ENCODE results near the gene TENT5C. TPM values are rescaled to one million over a fixed set of nuclear protein-coding genes. Genes with fewer than 3 reads are reported as not detected.
A peak's percentile ranks its signal among the peaks of the same experiment; 100 is the strongest.

TENT5C gene
- total and polyA plus RNA-seq, 9 of the 15 experiments (the other 6 are each of a cell fraction or from before 2014, with no cell fraction given): 1.8 to 7.7 (median 4.0) TPM

- TF ChIP-seq ETS2 (tag; IDR thresholded peaks at IDR 0.05; ENCODE audit: borderline replicate concordance, poor library complexity, severe bottlenecking): no peak
- no peak for TF ChIP-seq TARDBP (IDR thresholded peaks at IDR 0.05)
- no peak for TF ChIP-seq HDAC1 (IDR thresholded peaks at IDR 0.05)
- peak; percentile 57; the same call in 1 of the 2 replicates for TF ChIP-seq CEBPB (tag; IDR thresholded peaks at IDR 0.05)
- TF ChIP-seq CBFA2T3 (IDR thresholded peaks at IDR 0.05): peak; percentile 62
- TF ChIP-seq PTTG1 (tag; IDR thresholded peaks at IDR 0.05; ENCODE audit: low read depth): no peak
- TF ChIP-seq CBFA2T2 (conservative IDR thresholded peaks at IDR 0.05): peak; percentile 65
- TF ChIP-seq ZNF75A (CRISPR knock-in tag; IDR thresholded peaks at IDR 0.05): no peak
- no peak for TF ChIP-seq ZNF124 (CRISPR knock-in tag; IDR thresholded peaks at IDR 0.05)
- no peak for TF ChIP-seq TFAM (CRISPR knock-in tag; conservative IDR thresholded peaks at IDR 0.05)
- no peak for TF ChIP-seq PTRF (tag; IDR thresholded peaks at IDR 0.05)
- TF ChIP-seq HDAC2 (IDR thresholded peaks at IDR 0.05): no peak
- TF ChIP-seq CREBBP (IDR thresholded peaks at IDR 0.05; ENCODE audit: low read depth, low read length): no peak
- TF ChIP-seq TFE3 (CRISPR knock-in tag; IDR thresholded peaks at IDR 0.05): no peak
- TF ChIP-seq KHSRP (IDR thresholded peaks at IDR 0.05): no peak
- TF ChIP-seq ZNF140 (CRISPR knock-in tag; IDR thresholded peaks at IDR 0.05): no peak
- no peak for TF ChIP-seq PRMT5 (CRISPR knock-in tag; IDR thresholded peaks at IDR 0.05)
- no peak for TF ChIP-seq TBL1XR1 (IDR thresholded peaks at IDR 0.05; ENCODE audit: low read length in 2 of 2)
- TF ChIP-seq RFX1 (IDR thresholded peaks at IDR 0.05): peak; percentile 53; the same call in 1 of the 2 replicates
- TF ChIP-seq STAT6 (CRISPR knock-in tag; IDR thresholded peaks at IDR 0.05): no peak
- TF ChIP-seq NBN (IDR thresholded peaks at IDR 0.05; ENCODE audit: low read depth): no peak
- no peak for TF ChIP-seq HNRNPH1 (optimal IDR thresholded peaks at IDR 0.05; ENCODE audit: low read depth, low read length)
- no peak for TF ChIP-seq SMARCA4 (IDR thresholded peaks at IDR 0.05)
- no peak for TF ChIP-seq ZNF384 (IDR thresholded peaks at IDR 0.05; ENCODE audit: low read depth, low read length)
- TF ChIP-seq U2AF1 (optimal IDR thresholded peaks at IDR 0.05; ENCODE audit: low read depth, low read length): no peak
These were observed 32.9 kb downstream of the TENT5C start (continued) for GRCh38 chr1:117638759-117639158.

Measured in K562 (cell line).